NCI-H526 (cell line): ENCODE results near the gene TTLL1.
"Not testable (repeated sequence)": the region's sequence is repeated elsewhere in the genome, so short reads cannot be mapped to it uniquely, and the experiment has no call there.

ENCODE experiments used
- DNase-seq, 2 experiments: peaks; one replicate each; lab custom pipeline; 2025; lab: John Stamatoyannopoulos, UW

Gene TTLL1

GRCh38 chr22:43066844-43067385 lies 22.3 kb downstream of the TTLL1 start:
- DNase-seq = no peak

- no peak for DNase-seq
Observed at GRCh38 chr22:43066134-43066533, 23.1 kb downstream of the TTLL1 start.

GRCh38 chr22:43060183-43060582 lies 29.0 kb downstream of the TTLL1 start:
- peak in 1 of 2 experiments; percentile 26 for DNase-seq

GRCh38 chr22:43057641-43058040 lies 31.6 kb downstream of the TTLL1 start:
- DNase-seq = no peak

GRCh38 chr22:43053176-43053575 lies 36.0 kb downstream of the TTLL1 start:
- peak in 1 of 2 experiments; percentile 22 for DNase-seq

GRCh38 chr22:43050995-43051394 lies 38.2 kb downstream of the TTLL1 start:
- DNase-seq = peak in 1 of 2 experiments; percentile 6

GRCh38 chr22:43047605-43048004 lies 41.6 kb downstream of the TTLL1 start:
- DNase-seq = no peak

- no peak for DNase-seq
Observed at GRCh38 chr22:43044290-43044712, 44.9 kb downstream of the TTLL1 start.

- DNase-seq = no peak
Observed at GRCh38 chr22:43042101-43042780, 47.0 kb downstream of the TTLL1 start.

- no peak for DNase-seq
Observed at GRCh38 chr22:43039800-43040199, 49.4 kb downstream of the TTLL1 start.

GRCh38 chr22:43038325-43038724 lies 50.9 kb downstream of the TTLL1 start:
- no peak for DNase-seq

- no peak for DNase-seq
Observed at GRCh38 chr22:43036282-43036829, 52.8 kb downstream of the TTLL1 start.

GRCh38 chr22:43035250-43035649 lies 53.9 kb downstream of the TTLL1 start:
- no peak for DNase-seq

GRCh38 chr22:43031617-43032016 lies 57.6 kb downstream of the TTLL1 start:
- no peak for DNase-seq

- no peak for DNase-seq
Observed at GRCh38 chr22:43018615-43019014, 70.6 kb downstream of the TTLL1 start.

GRCh38 chr22:43017525-43018460 lies 71.4 kb downstream of the TTLL1 start:
- DNase-seq = no peak

GRCh38 chr22:43016150-43016549 lies 73.0 kb downstream of the TTLL1 start:
- DNase-seq = not testable (repeated sequence)

- no peak for DNase-seq
Observed at GRCh38 chr22:43015677-43016042, 73.5 kb downstream of the TTLL1 start.

GRCh38 chr22:43014869-43015676 lies 74.1 kb downstream of the TTLL1 start, which contains the start of gene PACSIN2:
Gene PACSIN2 (minus strand): TSS chr22:43015149. CDS start chr22:42912080, 103,069 bp downstream.
- DNase-seq = peak; percentile 90 to 97

- DNase-seq = peak in 1 of 2 experiments; percentile 46
Observed at GRCh38 chr22:43014316-43014868, 74.8 kb downstream of the TTLL1 start.
